Subcutaneous abdominal adipose tissue (tissue), 5 donors: ENCODE data around the gene MBD3L2.
"Not testable (repeated sequence)": the region's sequence is repeated elsewhere in the genome, so short reads cannot be mapped to it uniquely, and the experiment has no call there.

Experiments
- H3K27ac ChIP-seq: one replicate; pipeline ENCODE4 v1.7.0; 2013; ENCODE audit warnings: low read depth, mild to moderate bottlenecking, inconsistent platforms, low read length, moderate library complexity
- H3K27me3 ChIP-seq, 5 donors: one replicate each; pipeline ENCODE4 v1.7.0; 2013; ENCODE audit warnings: low read length in 5 of 5, inconsistent platforms in 1 of 5; ENCODE audit not compliant: control insufficient read depth in 5 of 5, insufficient read depth in 4 of 5
- H3K36me3 ChIP-seq, 5 donors: one replicate each; pipeline ENCODE4 v1.7.0; 2013; ENCODE audit warnings: low read length in 5 of 5; ENCODE audit not compliant: control insufficient read depth in 5 of 5, insufficient read depth in 5 of 5
- H3K4me1 ChIP-seq, 5 donors: one replicate each; pipeline ENCODE4 v1.7.0; 2013; ENCODE audit warnings: low read length in 5 of 5, mild to moderate bottlenecking in 3 of 5, moderate library complexity in 1 of 5; ENCODE audit not compliant: control insufficient read depth in 5 of 5, insufficient read depth in 5 of 5
- H3K4me3 ChIP-seq, 5 donors: one replicate each; pipeline ENCODE4 v1.7.0; 2013; ENCODE audit warnings: low read length in 5 of 5, low read depth in 1 of 5
- H3K9ac ChIP-seq, 5 donors: one replicate each; pipeline ENCODE4 v1.7.0; 2013; ENCODE audit warnings: low read length in 5 of 5, mild to moderate bottlenecking in 4 of 5, moderate library complexity in 3 of 5
- H3K9me3 ChIP-seq, 5 donors: one replicate each; pipeline ENCODE4 v1.7.0; 2013; ENCODE audit warnings: low read length in 5 of 5; ENCODE audit not compliant: control insufficient read depth in 5 of 5
- donor health status: healthy.
- donor health status: healthy.
- donor health status: healthy.
- donor health status: healthy.
- donor health status: healthy.

Gene MBD3L2

DNA sequence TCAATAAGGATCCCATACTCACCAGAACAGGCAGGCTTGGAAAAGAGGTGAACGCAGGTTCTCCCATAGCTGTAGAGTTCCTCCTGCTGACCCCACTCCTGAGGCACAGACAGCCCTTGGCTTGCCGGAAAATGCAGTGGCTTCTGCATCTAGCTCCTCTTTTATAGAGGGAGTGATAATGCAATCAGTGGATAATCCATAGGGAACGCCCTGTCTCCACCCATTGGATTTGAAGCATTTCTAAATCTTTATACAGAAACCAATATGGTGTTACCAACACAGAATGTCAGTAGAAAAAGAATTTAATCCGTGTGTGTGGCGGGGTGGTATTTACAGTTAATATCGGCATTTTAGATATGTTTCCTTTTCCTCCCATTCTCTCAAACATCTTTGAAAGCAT lies 27.8 kb upstream of the MBD3L2 start, which contains the start of gene MBD3L2B:
TSS of gene MBD3L2B (minus strand) at position 101 of the 400 bp plus-strand sequence. CDS start at position 67, 34 bp downstream.
- H3K27me3 ChIP-seq, H3K4me3 ChIP-seq, H3K27ac ChIP-seq, H3K9ac ChIP-seq, H3K4me1 ChIP-seq, H3K9me3 ChIP-seq, H3K36me3 ChIP-seq: not testable (repeated sequence)

DNA sequence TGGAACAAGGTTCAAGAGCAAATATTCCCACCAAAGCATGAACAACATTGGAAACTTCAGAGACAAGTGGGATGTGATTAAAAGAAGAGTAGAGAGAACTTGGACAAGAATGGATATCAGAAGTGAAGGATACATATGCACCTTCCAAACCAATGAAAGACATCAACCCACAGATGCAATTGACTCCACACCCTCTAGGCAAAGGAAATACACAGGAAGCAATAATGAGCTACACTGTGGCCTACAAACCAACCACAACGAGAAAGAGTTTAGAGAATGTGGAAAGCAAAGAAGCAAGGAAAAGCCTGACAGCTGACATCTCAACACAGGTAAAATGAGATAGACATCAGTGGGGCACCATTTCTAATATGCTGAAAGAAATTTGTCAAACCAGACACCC lies 20.3 kb upstream of the MBD3L2 start:
- not testable (repeated sequence) for H3K27ac ChIP-seq, H3K4me3 ChIP-seq, H3K9me3 ChIP-seq, H3K9ac ChIP-seq, H3K36me3 ChIP-seq, H3K27me3 ChIP-seq, H3K4me1 ChIP-seq

GRCh38 chr19:7030278-7030677 lies 18.8 kb upstream of the MBD3L2 start, which contains the start of gene MBD3L5:
Gene MBD3L5 (plus strand): TSS chr19:7030578. CDS start chr19:7030612, 34 bp downstream.
- not testable (repeated sequence) for H3K9me3 ChIP-seq, H3K36me3 ChIP-seq, H3K4me3 ChIP-seq, H3K27me3 ChIP-seq, H3K9ac ChIP-seq, H3K27ac ChIP-seq, H3K4me1 ChIP-seq

DNA sequence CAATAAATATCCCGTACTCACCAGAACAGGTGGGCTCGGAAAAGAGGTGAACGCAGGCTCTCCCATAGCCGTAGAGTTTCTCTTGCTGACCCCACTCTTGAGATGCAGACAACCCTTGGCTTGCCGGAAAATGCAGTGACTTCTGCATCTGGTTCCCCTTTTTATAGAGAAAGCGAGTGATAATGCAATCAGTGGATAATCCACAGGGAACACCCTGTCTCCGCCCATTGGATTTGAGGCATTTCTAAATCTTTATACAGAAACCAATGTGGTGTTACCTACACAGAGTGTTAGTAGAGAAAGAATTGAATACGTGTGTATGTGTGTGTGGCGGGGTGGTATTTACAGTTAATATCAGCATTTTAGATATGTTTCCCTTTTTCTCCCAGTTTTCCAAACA lies 9.0 kb upstream of the MBD3L2 start, which contains the start of gene MBD3L4:
TSS of gene MBD3L4 (minus strand) at position 101 of the 400 bp plus-strand sequence. CDS start at position 66, 35 bp downstream.
- not testable (repeated sequence) for H3K9me3 ChIP-seq, H3K36me3 ChIP-seq, H3K27ac ChIP-seq, H3K27me3 ChIP-seq, H3K4me3 ChIP-seq, H3K4me1 ChIP-seq, H3K9ac ChIP-seq

- not testable (repeated sequence) for H3K4me1 ChIP-seq, H3K36me3 ChIP-seq, H3K27ac ChIP-seq, H3K27me3 ChIP-seq, H3K4me3 ChIP-seq, H3K9ac ChIP-seq, H3K9me3 ChIP-seq
These were observed 7.6 kb upstream of the MBD3L2 start for GRCh38 chr19:7041563-7041962.

GRCh38 chr19:7051421-7051820 lies 2.3 kb downstream of the MBD3L2 start:
- not testable (repeated sequence) for H3K9me3 ChIP-seq, H3K9ac ChIP-seq, H3K4me3 ChIP-seq, H3K27ac ChIP-seq, H3K27me3 ChIP-seq, H3K4me1 ChIP-seq, H3K36me3 ChIP-seq

- not testable (repeated sequence) for H3K27me3 ChIP-seq, H3K9me3 ChIP-seq, H3K4me3 ChIP-seq, H3K9ac ChIP-seq, H3K27ac ChIP-seq, H3K36me3 ChIP-seq, H3K4me1 ChIP-seq
These were observed 3.8 kb downstream of the MBD3L2 start for GRCh38 chr19:7052896-7053295.

- H3K4me3 ChIP-seq, H3K27me3 ChIP-seq, H3K27ac ChIP-seq, H3K9me3 ChIP-seq, H3K36me3 ChIP-seq, H3K9ac ChIP-seq, H3K4me1 ChIP-seq: not testable (repeated sequence)
These were observed 5.7 kb downstream of the MBD3L2 start for GRCh38 chr19:7054635-7055368.

DNA sequence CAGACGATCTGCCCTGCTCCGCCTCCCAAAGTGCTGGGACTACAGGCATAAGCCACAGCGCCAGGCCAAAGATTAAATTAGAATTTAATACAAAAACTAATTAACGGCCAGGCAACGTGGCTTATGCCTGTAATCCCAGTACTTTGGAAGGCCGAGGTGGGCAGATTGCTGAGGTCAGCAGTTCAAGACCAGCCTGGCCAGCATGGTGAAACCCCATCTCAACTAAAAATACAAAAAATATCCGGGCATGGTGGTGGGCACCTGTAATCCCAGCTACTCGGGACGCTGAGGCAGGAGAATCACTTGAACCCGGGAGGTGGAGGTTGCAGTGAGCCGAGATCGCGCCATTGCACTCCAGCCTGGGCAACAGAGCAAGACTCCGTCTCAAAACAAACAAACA lies 6.6 kb downstream of the MBD3L2 start:
- H3K4me3 ChIP-seq, H3K36me3 ChIP-seq, H3K27me3 ChIP-seq, H3K9ac ChIP-seq, H3K9me3 ChIP-seq, H3K4me1 ChIP-seq, H3K27ac ChIP-seq: not testable (repeated sequence)

- not testable (repeated sequence) for H3K4me1 ChIP-seq, H3K4me3 ChIP-seq, H3K9me3 ChIP-seq, H3K36me3 ChIP-seq, H3K27ac ChIP-seq, H3K27me3 ChIP-seq, H3K9ac ChIP-seq
These were observed 7.2 kb downstream of the MBD3L2 start for GRCh38 chr19:7056371-7056770.

DNA sequence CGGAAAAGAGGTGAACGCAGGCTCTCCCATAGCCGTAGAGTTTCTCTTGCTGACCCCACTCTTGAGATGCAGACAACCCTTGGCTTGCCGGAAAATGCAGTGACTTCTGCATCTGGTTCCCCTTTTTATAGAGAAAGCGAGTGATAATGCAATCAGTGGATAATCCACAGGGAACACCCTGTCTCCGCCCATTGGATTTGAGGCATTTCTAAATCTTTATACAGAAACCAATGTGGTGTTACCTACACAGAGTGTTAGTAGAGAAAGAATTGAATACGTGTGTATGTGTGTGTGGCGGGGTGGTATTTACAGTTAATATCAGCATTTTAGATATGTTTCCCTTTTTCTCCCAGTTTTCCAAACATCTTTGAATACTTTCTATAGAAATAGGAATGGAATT lies 9.5 kb downstream of the MBD3L2 start, which contains the start of gene MBD3L3:
TSS of gene MBD3L3 (minus strand) at position 101 of the 400 bp plus-strand sequence. CDS start at position 30, 71 bp downstream.
- H3K9ac ChIP-seq, H3K9me3 ChIP-seq, H3K27ac ChIP-seq, H3K36me3 ChIP-seq, H3K4me3 ChIP-seq, H3K4me1 ChIP-seq, H3K27me3 ChIP-seq: not testable (repeated sequence)
